GM19043 (cell line): ENCODE results near the gene MYO1A.

Experiments used
- ATAC-seq: cut with Tn5 transposase; IDR thresholded peaks from one replicate; pipeline ENCODE4 v1.9.1; 2021; ENCODE audit warnings: low read depth; ENCODE audit not compliant: unreplicated experiment

The MYO1A gene

GRCh38 chr12:57049890-57050289 lies at the start of gene MYO1A:
Gene MYO1A (minus strand): TSS chr12:57050129. CDS start chr12:57048323, 1,806 bp downstream.
- no peak for ATAC-seq

GRCh38 chr12:57099047-57099714 lies 49.3 kb upstream of the MYO1A start:
- no peak for ATAC-seq

- ATAC-seq = no peak
Measured at GRCh38 chr12:57098546-57098945, 48.6 kb upstream of the MYO1A start.

GRCh38 chr12:57097554-57097835 lies 47.6 kb upstream of the MYO1A start:
- ATAC-seq = no peak

GRCh38 chr12:57096748-57097553 lies 47.0 kb upstream of the MYO1A start:
- ATAC-seq = no peak

- no peak for ATAC-seq
Measured at GRCh38 chr12:57096099-57096572, 46.2 kb upstream of the MYO1A start.

GRCh38 chr12:57095440-57095839 lies 45.5 kb upstream of the MYO1A start:
- ATAC-seq = no peak

GRCh38 chr12:57094208-57095160 lies 44.6 kb upstream of the MYO1A start:
- ATAC-seq = no peak

GRCh38 chr12:57093415-57094207 lies 43.7 kb upstream of the MYO1A start:
- ATAC-seq = no peak

GRCh38 chr12:57092876-57093414 lies 43.0 kb upstream of the MYO1A start:
- ATAC-seq = no peak

GRCh38 chr12:57092529-57092862 lies 42.6 kb upstream of the MYO1A start:
- no peak for ATAC-seq

GRCh38 chr12:57091638-57092528 lies 42.0 kb upstream of the MYO1A start:
- no peak for ATAC-seq

GRCh38 chr12:57090924-57091637 lies 41.2 kb upstream of the MYO1A start:
- ATAC-seq = no peak

- no peak for ATAC-seq
Measured at GRCh38 chr12:57090490-57090889, 40.6 kb upstream of the MYO1A start.

- ATAC-seq = no peak
Measured at GRCh38 chr12:57089271-57090245, 39.6 kb upstream of the MYO1A start.

GRCh38 chr12:57088354-57089270 lies 38.7 kb upstream of the MYO1A start, which contains the start of gene NAB2:
Gene NAB2 (plus strand): TSS chr12:57089114. CDS start chr12:57089272, 158 bp downstream.
- peak; percentile 61 for ATAC-seq
